ENCODE results near the gene PNPLA6. TPM values are rescaled to one million over a fixed set of nuclear protein-coding genes. Genes with fewer than 3 reads are reported as not detected.

The PNPLA6 gene
- polyA plus RNA-seq, 1 of the 3 experiments (the other 2 are of a cell fraction) = 90.5 TPM

DNA sequence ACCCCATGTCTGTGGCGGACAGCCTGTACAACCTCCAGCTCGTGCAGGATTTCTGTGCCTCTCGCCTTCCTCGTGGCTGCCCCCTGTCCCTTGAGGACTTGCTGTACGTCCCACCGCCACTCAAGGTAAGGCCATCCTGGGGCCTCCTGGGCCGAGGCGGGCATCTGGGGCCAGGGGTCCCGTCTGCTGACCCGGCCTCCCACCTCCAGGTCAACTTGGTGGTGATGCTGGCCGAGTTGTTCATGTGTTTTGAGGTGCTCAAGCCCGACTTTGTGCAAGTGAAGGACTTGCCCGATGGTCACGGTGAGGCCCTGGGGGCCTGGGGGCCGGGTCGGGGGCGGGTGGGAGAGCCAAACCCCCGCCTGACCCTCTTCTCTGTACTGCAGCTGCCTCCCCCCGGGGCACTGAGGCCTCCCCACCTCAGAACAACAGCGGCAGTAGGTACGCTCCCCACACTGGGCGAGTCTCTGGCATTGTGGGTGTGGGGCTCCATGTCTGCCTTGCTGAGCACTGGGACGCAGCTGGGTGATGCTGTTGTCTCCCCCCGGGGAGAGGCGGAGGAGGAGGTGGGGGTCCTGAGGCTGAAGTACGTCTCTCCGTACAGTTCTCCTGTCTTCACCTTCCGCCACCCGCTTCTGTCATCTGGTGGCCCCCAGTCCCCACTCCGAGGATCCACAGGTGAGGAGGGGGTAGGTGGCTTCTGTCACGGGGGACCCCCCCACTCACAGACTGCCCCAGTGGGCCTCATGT lies 75.1 kb downstream of the PNPLA6 start:
- Histone ChIP-seq H2AFZ (ENCODE audit: low read depth) (no peak overlapping the region), H3K9ac (no peak overlapping the region), H3K79me2 (ENCODE audit: insufficient read depth) (no peaks in the 10 kb centered on the region), H4K20me1 (ENCODE audit: insufficient read depth) (no peaks in the 10 kb centered on the region), H3F3A (replicated peaks; ENCODE audit: insufficient read depth) (no peaks in the 10 kb centered on the region), H3K4me2 (no peak overlapping the region), H3K27me3 (ENCODE audit: insufficient read depth) (no peaks in the 10 kb centered on the region), H3K4me1 (ENCODE audit: control insufficient read depth in 1 of 2, insufficient read depth in 2 of 2, low read depth in 1 of 2, low read length in 1 of 2) (no peaks in the 10 kb centered on the region), H3K27ac (ENCODE audit: low read depth in 2 of 2, low read length in 1 of 2) (no peak overlapping the region), H3K36me3 (replicated peaks in 1 of 2; ENCODE audit: control insufficient read depth in 1 of 2, insufficient read depth in 2 of 2, low read length in 1 of 2) (no peaks in the 10 kb centered on the region), H3K9me3 (no peaks in the 10 kb centered on the region), H3K4me3 (ENCODE audit: low read depth in 2 of 2, low read length in 1 of 2) (no peak overlapping the region), H3K9me2 (no peaks in the 10 kb centered on the region)
- ChIA-PET POLR2A (interaction anchor here (1.2 kb wide), 1 partner anchor 14 kb away, joined by 3 read pairs; no protein-coding TSS in a partner anchor), CTCF (interaction anchor here (1.8 kb wide), 1 partner anchor 70 kb away, joined by 6 read pairs; the partner anchor contains the start of gene TRAPPC5)
- DNase-seq = no peak
- TF ChIP-seq SIN3A (IDR thresholded peaks at IDR 0.05; ENCODE audit: borderline replicate concordance, low read depth, low read length) (no peak), RCOR1 (IDR thresholded peaks at IDR 0.05; ENCODE audit: low read length) (no peak)
- 44% methylated on average over 14 of the region's 31 CpGs for WGBS (ENCODE audit: low lambda C conversion rate)

Small RNAs within 50 kb of the gene (small RNA-seq; reads per million reads assigned to genes)
- 0 reads per million in 7 experiments for gene AC008878.2

Other genes with a start within 250 kb of the PNPLA6 start
- 1.9 and 3.6 TPM in 2 replicates for gene INSR, start 241.3 kb upstream of the PNPLA6 start, polyA plus RNA-seq (2012; rRNA removed)
- 11.3 and 11.7 TPM in 2 replicates for gene ARHGEF18, start 186.8 kb upstream of the PNPLA6 start, polyA plus RNA-seq (2012; rRNA removed)
- 6.1 and 6.4 TPM in 2 replicates for gene PEX11G, start 46.7 kb upstream of the PNPLA6 start, polyA plus RNA-seq (2012; rRNA removed)
- 29.7 and 49.3 TPM in 2 replicates for gene ZNF358, start 19.6 kb upstream of the PNPLA6 start, polyA plus RNA-seq (2012; rRNA removed)
- gene MCOLN1, start 13.1 kb upstream of the PNPLA6 start, polyA plus RNA-seq (2012; rRNA removed) = 28.4 and 28.9 TPM in 2 replicates
- gene CAMSAP3, start 60.1 kb downstream of the PNPLA6 start, polyA plus RNA-seq (2012; rRNA removed) = 0.05 and 0.08 TPM in 2 replicates
- 36.5 and 43.3 TPM in 2 replicates for gene XAB2, start 93.8 kb downstream of the PNPLA6 start, polyA plus RNA-seq (2012; rRNA removed)
- gene PET100, start 94.1 kb downstream of the PNPLA6 start, polyA plus RNA-seq (2012; rRNA removed) = 48.1 and 54.0 TPM in 2 replicates
- gene PCP2, start 98.0 kb downstream of the PNPLA6 start, polyA plus RNA-seq (2012; rRNA removed) = not detected in 2 replicates
- gene STXBP2, start 101.4 kb downstream of the PNPLA6 start, polyA plus RNA-seq (2012; rRNA removed) = 1.3 and 4.7 TPM in 2 replicates
- gene RETN, start 133.3 kb downstream of the PNPLA6 start, polyA plus RNA-seq (2012; rRNA removed) = not detected in 2 replicates
- not detected in 2 replicates for gene MCEMP1, start 141.4 kb downstream of the PNPLA6 start, polyA plus RNA-seq (2012; rRNA removed)
- gene TRAPPC5, start 145.1 kb downstream of the PNPLA6 start, polyA plus RNA-seq (2012; rRNA removed) = 44.1 and 49.4 TPM in 2 replicates
- gene FCER2, start 166.4 kb downstream of the PNPLA6 start, polyA plus RNA-seq (2012; rRNA removed) = not detected in 2 replicates
- not detected in 2 replicates for gene CLEC4G, start 196.4 kb downstream of the PNPLA6 start, polyA plus RNA-seq (2012; rRNA removed)
- gene CD209, start 211.8 kb downstream of the PNPLA6 start, polyA plus RNA-seq (2012; rRNA removed) = not detected in 2 replicates
- not detected in 2 replicates for gene CLEC4M, start 227.5 kb downstream of the PNPLA6 start, polyA plus RNA-seq (2012; rRNA removed)